NOMO-1 treated with dmso at 0.1 percent for 144 hours (cell line): Measurements from ENCODE around the gene NIP7.

ENCODE experiments used
- DNase-seq: peaks from one replicate; lab custom pipeline; 2025; ENCODE audit not compliant: unreplicated experiment; lab: John Stamatoyannopoulos, UW

NIP7 gene

DNA sequence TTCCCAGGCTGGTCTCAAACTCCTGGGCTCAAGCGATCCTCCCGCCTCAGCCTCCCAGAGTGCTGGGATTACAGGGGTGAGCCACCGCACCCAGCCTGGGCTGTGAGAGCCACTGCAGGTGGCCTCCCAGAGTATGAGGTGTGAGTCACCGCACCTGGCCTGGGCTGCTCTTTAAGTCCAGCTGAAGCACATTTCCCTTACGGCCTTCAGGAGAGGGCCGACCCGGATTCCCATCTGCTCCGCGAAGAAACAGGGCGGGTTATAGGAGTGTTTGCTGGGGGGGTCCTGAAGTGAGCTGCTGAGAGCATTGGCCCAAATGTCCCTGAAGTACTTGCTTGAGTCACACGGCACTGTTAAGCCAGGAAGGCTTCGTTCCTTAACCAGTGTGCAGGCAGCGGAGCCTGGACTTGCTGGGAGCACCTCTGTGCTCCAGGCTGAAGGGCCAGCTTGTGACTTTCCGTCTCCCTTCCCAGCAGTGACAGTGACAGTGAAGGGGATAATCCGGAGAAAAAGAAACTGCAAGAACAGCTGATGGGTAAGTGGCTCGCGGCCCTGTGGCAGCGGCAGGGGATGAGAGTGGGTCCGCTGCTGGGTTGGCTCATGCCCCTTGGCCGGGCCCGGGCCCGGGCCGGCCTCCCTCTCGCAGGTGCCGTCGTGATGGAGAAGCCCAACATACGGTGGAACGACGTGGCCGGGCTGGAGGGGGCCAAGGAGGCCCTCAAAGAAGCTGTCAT is 21.2 kb upstream of the NIP7 start:
- DNase-seq, result no peak

DNA sequence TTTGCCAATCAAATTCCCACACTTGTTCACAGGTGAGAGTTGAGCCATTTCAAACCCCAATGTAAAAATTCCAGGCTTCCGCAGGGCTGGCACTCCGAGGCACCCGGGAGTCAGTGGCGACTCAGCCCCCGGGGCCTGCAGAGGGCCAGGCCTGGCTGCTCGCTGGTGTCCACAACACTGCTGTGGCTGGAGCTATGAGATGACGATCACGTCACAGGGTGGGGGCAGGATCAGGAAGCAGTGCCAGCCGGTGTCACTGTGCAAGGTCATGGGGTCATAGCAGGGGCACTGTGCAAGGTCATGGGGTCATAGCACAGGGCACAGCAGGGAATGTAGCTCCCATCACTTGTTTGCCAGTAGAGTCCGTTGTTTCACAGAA is 20.7 kb upstream of the NIP7 start:
- DNase-seq, result no peak

DNA sequence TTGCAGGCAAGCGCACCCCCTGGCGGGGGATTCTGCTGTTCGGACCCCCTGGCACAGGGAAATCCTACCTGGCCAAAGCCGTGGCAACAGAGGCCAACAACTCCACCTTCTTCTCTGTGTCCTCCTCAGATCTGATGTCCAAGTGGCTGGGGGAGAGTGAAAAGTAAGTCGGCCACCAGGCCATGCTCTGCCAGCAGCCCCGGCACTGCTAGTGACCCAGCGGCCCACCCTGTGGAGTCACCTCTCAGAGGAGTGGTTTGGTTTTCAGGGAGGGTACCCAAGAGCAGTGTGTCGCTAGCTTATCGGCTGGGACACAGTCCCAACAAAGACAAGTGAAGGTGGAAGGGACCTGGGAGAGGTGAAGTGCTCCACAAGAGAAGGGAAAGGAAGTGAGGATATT is 20.2 kb upstream of the NIP7 start:
- DNase-seq, result no peak

DNA sequence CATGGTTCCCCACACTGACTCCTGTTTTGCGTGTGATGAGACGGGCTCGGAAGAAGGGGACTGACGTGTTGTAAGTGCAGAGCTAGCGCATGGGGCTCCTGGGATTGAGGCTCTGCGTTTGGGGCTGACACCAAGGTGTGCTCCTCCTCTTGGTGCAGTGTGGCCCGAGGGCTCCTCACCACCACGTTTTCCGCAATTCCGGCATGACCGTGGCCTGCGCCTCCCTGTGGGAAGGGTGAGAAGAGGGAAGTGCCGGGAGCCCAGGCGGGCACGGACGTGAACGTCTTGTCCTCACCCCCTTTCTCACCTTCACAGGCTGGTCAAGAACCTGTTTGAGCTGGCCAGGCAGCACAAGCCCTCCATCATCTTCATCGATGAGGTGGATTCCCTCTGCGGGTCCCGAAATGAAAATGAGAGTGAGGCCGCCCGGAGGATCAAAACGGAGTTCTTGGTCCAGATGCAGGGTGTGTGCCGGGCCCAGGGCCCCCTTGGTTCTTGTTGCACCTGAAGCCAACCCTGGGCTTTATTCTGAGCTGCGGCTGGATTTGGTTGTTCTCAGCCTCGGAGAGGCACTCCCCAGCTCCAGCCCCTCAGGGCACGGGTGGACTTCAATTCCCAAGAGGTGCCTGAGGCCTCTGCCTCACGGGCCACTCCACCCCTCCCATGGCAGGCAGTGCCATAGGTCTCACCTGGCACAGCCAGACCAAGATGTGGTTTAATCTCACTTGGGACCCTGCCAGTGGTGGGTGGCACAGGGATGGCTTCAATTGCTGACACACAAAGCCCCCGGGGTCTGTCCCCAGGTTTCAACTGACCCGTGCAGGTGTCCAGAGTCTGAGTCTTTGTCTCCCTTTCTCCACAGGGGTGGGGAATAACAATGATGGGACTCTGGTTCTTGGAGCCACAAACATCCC is 19.5 kb upstream of the NIP7 start:
- DNase-seq, result no peak

DNA sequence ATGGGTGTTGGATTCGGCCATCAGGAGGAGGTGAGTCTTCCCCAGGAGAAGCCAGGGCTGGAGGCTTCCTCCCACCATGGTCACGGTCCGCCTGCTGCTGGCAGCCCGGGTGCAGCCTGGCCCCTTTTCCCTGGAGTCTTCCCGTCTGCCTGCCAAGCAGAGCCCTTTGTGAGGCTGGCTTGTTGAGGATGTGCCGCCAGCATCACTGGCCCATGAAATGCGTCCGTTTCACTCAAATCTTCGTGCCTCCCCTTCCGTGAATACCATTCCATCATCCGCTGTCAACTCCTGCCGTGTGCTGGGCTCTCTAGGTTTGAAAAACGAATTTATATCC is 18.9 kb upstream of the NIP7 start:
- no peak for DNase-seq

DNA sequence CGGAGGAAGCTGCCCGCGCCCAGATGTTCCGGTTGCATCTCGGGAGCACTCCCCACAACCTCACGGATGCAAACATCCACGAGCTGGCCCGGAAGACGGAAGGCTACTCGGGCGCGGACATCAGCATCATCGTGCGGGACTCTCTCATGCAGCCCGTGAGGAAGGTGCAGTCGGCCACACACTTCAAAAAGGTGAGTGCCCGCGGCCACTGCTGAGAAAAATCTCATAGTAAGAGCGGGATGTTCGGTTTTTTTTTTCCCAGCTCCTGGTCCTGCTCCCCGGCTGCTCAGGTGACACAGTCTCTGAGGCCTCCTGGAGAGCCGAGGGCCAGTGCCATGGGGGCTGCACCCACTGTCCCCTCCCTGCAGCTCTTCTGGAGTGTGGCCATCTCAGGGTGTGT is 18.5 kb upstream of the NIP7 start:
- DNase-seq, result no peak

DNA sequence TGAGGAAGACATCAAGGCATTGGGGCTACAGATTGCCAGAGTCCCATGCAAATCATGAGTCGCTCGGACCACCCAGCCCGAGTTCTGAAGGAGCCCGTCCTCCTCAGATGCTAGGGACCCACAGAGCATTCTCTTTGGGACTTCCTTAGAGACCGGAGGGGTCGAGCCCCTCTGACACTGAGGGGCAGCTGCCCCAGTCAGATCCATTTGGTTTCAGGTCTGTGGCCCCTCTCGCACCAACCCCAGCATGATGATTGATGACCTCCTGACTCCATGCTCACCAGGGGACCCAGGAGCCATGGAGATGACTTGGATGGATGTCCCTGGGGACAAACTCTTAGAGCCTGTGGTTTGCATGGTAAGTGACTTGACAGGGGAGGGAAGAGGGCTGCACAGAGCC is 17.2 kb upstream of the NIP7 start:
- DNase-seq, result no peak

DNA sequence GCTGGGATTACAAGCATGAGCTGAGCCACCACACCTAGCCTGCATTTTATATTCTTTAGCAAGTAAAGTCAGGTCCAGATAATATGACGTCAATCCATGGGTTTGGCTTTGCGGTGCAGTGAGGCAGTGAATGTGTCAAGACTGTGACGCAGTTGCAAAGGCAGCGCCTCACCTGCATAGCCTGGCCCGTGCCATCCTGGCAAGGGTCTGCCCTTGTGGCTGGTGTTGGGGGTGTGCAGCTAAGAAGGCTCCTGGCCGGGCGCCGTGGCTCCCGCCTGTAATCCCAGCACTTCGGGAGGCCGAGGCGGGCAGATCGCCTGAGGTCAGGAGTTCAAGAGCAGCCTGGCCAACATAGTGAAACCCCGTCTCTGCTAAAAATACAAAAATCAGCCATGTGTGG is 16.2 kb upstream of the NIP7 start:
- DNase-seq, result no peak

DNA sequence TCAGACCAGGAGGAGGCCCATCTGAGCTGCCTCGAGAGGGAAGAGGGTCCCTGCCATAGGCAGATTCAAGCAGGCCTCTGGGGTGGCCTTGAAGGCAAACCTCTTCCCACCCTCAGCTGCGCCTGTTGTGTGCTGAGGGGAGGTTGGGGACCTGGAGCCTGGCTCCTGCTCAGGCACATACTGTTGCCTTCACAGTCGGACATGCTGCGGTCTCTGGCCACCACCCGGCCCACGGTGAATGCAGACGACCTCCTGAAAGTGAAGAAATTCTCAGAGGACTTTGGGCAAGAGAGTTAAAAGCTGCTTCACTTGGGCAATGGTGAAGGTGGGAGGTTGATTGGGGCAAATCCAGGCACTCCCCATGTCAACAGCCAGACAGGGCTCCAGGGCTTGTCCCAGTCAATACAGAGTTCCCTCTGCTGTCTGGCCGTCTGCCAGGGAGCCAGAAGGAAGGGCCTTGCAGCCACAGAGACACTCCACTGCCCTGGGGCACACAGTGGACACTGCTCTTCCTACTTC is 15.5 kb upstream of the NIP7 start:
- no peak for DNase-seq

DNA sequence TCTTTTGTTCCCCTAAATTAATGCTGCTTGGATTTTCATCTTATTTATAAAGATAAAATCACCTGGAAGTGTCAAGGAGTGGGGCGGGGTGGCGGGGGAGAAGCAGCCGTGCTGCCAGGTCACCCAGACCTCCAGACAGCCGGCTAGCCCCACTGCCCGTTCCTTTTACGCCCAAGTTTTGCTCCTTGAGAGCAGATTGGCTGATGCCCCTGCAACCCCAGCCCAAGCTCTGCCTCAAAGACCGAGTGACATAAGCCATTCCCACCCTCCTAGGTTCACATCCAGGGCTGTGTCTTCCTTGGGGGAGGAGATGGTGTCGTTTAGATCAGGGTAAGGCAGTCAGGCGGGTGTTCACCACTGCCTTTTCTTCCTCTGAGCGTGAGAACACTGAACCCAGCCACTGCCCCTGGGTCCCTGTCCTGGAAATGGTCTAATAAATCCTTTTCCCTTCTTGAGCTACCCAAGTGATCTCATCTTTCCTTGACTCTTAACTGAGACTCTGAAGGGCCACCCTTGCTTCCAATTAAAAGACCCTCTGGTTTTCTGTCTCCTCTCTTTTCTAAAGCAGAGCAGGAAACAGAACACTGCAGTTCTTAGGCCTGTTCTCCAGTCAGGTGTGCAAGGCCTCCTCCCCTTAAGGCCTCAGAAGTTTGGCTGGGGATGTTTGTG is 14.9 kb upstream of the NIP7 start:
- DNase-seq, result no peak

DNA sequence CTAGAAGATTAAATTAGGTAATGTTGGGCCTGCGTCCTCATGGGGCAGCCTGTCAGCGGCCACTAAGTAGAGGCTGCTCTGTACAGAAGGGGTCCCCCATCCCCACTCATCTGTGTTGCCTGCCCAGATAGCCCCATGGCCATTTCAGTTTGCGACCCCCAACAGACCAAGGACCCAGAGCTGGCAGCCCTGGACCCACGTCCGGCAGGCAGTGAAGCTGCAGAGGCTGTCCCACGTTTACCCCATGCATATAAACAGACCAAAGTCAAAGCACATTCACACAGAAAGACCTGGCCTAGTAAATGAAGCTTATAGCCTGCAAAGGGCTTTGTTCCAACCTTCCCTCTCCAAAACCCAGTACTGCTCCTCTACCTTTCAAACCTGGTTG is 13.8 kb upstream of the NIP7 start:
- no peak for DNase-seq

DNA sequence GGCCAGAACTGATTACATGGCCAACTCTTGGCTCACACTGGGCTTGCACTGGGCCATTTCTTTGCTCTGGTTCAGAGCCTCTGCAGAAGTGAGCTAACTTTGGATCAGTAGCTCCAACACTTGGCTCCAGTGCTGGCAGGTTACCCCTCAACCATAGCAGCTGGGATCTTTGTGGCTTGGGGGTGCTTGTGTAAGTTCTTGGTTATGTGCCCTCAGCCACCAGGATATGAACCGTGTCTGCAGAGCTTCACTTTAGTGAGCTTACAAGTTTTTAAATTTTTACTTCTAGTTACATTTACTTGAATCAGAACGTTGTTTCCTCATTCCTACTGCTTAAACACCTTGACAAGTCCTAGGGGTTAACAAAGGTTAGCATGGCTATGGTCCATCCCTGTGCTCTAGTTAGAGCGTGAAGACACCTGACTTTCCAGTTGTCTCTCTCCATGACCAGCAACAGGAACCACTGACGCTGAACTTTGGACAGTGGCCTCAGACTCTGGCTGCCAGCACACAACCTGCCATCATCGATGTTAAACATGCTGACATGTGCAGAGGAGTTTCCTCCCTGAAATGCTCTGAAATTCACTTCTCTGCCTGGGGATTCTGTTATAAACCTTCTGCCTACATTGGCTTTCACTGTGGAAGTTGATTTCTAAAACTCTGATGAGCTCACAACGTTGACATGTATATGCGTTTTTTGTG is 13.2 kb upstream of the NIP7 start:
- no peak for DNase-seq

DNA sequence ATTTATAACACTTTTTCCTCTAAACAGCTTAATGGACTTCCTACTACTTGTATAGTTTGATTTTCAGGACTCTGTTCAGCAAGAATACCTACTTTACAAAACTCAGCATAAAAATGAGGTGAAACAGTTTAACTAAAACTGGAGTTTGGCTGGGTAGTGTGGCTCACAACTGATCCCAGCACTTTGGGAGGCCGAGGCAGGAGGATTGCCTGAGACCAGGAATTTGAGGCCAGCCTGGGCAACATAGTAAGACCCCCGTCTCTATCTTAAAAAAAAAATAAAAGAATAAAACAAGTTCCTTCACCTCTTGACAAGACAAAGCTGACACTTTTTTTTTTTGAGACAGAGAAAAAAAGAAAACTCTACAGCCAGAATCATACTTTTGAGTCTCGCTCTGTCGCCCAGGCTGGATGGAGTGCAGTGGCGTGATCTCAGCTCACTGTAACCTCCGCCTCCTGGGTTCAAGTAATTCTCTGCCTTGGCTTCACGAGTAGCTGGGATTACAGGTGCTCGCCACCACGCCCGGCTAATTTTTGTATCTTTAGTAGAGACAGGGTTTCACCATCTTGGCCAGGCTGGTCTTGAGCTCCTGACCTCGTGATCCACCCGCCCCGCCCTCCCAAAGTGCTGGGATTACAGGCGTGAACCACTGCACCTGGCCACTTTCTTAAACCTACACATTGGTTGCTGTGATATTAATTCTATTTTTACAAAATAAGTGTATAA is 11.8 kb upstream of the NIP7 start:
- no peak for DNase-seq

DNA sequence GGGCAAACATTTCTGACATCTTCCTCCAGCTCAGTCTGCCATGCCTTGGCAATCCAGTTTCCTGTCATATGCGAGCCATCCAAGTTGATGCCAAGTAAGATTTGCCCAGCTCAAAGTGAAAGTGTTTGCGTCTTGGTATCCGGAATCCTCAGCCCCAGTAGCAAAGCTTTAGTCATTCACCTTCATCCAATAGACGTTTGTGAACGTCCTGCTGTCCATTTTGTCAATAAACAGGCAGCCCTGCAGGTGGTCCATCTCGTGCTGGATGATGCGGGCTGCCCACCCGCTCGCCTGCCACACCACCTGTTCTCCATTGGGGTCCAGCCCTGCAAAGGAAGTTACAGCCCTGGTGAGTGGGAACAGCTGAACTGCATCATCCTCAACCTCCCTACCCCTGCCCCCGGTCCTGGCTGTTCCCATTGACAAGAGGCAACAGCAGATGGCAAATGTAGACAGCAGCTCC is 10.7 kb upstream of the NIP7 start:
- DNase-seq, result no peak

DNA sequence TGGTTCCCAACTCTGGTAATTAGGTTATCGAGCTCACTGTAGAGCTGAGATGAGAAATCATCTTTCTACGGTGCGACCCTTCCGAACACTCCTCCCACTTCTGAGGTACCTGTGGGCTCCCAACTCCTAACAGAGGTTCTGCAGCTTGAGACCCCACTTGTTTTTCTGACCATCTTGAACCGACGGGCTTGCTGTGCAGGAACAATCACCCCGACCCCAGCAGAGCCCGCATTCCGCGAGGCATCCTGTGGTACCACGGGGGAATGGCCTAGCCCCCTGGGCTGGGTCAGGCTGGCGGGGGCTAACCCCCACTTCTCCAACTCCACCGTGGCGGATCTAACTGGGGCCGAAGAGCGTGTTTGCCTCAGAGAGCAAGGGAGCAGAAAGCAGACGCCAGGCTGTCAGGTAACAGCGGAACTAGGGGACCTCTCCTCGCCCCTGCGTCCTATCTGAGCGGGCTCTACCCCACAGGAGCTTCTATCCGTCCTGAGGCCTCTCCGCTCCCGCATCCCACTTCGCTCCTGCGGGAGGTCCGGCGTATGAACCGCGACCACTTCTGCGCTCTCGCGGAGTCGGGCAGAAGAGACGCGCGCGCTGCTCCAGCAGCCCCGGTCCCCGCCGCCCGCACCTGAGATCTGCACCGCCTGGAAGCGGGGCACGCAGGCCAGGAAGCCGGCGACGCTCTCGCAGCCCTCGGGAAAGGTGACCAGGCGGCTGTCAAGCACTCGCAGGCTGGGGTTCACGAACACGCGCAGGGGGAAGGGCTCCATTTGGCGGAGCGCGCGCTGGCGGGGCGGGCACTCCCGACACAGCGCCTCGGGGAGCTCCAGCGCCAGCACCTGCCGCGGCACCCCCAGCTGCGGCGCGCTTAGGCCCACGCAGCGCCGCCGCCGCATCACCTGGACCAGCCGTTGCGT is 9.9 kb upstream of the NIP7 start:
- DNase-seq, result no peak

DNA sequence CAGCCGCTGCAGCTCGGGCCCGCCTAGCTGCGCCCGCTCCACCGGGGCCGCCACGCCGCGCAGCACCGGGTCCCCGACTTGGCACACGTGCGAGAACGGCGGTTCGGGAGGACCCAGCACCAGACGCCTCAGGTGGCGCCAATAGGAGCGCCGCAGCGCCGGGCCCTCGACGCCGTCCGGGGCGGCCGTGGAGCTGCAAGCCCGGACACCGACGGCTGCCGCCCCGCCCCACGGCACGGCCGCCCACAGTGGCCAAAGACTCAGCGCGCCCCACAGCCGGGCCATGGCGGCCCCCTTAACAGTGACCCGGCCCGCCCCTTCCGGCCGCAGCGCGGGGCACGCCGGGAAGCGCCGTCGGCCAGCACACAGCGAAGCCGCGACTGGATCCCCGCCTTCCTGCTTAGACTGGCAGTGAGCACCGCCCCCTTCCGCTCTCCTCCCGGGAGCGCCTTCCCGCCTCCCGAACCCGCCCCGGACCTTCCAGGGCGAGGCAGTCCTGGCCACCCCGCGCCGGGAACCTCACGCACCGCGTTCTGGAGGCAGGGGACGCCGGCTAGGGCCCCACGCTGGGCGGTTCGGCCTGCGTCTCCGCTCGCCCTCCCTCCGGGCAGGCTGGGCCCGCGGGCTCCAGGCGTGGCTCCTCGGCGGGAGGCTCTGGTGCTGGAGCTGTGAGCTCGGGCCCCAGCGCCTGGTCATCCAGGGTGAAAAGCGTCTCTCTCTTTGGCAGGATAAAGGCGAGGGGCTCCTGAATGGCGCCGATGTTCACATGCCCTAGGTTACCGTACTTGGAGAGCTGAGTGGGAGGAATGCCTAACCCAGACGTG is 9.1 kb upstream of the NIP7 start, which contains the start of gene PDF:
Gene PDF, minus strand, starts transcription at position 303 of the 824 bp plus-strand sequence. Its CDS starts 18 bp downstream, at position 285.
- peak; percentile 81 for DNase-seq

DNA sequence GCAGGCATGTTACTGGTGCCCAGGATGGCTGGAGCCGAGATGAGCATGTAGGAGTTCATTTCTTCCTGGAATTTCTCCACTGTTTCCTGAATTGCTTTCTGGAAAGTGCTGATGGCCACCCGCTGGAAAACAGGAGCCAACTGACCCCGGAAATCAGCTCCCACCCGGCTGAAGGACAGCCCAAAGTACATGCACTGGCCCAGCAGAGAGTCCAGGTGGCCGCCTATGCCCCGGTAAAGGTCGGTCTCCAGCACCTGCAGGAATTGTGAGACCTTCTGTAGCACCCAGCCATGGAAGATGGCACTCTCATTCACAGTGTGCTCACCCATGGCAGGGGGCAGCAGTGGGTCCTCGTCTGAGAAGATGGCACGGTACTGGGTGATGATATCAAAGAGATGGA is 4.9 kb upstream of the NIP7 start:
- no peak for DNase-seq

DNA sequence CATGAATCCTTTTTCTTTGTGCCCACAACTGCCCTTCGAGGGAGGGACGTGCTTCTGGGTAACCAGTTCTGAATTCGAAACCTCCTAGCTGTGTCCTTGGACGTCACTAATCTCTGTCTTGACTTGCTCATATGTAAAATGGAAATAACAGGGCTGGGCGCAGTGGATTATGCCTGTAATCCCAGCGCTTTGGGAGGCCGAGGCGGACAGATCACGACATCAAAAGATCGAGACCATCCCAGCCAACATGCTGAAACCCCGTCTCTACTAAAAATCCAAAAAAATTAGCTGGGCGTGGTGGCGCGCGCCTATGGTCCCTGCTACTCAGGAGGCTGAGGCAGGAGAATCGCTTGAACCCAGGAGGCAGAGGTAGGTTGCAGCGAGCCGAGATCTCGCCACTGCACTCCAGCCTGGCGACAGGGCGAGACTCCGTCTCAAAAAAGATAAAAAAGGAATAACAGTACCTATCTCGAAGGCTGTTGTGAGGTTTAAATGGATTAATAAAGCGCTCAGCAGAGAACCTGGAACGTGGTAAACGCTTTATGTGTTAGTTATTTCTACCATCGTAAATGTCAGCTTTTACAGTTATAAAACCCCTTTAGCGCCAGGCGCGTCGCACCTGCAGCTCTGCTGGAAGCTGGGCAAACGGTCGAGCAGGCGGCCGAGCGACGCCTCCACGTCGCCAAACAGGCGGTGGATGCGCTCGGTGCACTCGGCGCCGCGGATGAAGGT is 849 bp upstream of the NIP7 start:
- DNase-seq, result no peak
